HG03095 (cell line): ENCODE measurements around the gene LRP4.
"Not testable (repeated sequence)": the region's sequence is repeated elsewhere in the genome, so short reads cannot be mapped to it uniquely, and the experiment has no call there.

ENCODE experiments used
- ATAC-seq: cut with Tn5 transposase; IDR thresholded peaks from one replicate; pipeline ENCODE4 v1.9.1; 2021; ENCODE audit warnings: moderate library complexity; ENCODE audit not compliant: unreplicated experiment

The LRP4 gene

DNA sequence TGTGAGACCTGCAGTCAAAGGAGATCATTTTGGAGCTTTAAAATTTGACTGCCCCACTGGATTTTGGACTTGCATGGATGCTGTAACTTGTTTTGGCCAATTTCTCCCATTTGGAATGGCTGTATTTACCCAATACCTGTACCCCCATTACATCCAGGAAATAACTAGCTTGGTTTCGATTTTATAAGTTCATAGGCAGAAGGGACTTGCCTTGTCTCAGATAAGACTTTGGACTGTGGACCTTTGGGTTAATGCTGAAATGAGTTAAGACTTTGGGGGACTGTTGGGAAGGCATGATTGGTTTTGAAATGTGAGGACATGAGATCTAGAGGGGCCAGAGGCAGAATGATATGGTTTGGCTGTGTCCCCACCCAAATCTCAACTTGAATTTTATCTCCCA lies 10.4 kb upstream of the LRP4 start:
- ATAC-seq: not testable (repeated sequence)

DNA sequence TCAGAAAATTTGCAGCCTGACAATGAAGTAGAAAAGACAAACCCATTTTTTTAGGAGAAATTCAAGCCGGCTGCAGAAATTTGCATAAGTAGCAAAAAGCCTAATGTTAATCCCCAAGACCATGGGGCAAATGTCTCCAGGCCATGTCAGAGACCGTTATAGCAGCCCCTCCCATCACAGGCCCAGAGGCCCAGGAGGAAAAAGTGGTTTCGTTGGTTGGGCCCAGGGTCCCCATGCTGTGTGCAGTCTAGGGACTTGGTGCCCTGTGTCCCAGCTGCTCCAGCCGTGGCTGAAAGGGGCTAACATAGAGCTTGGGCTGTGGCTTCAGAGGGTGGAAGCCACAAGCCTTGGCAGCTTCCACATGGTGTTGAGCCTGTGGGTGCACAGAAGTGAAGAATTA lies 9.6 kb upstream of the LRP4 start:
- ATAC-seq: not testable (repeated sequence)

DNA sequence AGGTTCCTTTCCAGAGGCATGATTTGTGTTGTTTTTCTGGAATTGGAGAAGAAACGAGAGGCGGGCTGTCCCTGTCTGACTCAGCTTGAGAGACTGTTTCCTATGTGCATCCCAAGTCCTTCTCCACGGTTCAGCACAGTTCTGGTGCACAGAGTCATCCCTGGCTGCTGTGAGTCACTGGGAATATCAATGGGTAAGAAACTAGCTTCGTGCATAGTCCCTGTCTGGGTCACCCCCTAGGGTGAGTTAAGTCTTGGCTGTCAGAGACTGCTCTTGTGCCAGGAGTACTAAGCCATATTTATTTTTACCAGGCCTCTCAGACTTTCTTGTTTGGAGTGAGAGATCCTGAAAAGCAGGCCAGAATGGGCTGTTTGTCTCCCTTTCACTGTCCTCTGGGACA lies 2.4 kb upstream of the LRP4 start:
- ATAC-seq: no peak

DNA sequence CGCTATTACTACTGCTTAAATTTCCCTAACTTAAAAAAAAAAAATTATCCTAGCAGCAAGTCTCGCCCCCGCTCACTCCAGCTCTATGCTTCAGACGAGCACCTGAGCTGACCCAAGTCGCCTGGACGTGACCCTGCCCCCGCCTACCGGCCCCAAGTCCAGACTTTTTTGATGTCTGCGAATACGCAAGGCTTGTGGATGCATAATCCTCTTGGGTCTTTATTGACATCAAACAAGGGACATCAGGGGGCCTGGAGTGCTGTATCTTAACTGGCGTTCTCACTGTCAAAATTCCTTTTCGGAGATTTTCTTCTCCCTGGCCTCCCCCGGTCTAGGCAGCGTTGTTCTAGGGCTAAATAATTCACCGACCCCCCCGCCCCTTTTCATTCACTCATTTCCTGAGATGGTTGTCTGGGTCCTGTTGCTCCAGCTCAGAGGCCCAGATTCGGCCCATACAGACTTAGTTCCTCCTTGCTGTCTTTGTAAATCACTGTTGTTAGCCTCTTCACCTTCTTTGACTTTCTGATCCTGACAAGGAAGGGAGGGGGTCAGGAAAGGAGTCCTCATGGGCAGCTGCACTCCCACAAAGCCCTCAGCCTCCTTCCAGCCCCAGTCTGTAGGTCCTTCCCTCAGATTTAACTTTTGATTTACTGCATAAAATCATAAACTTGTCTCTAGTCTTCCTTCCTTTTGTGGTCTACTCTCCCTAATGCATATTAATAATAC lies 601 bp upstream of the LRP4 start:
- ATAC-seq: no peak

DNA sequence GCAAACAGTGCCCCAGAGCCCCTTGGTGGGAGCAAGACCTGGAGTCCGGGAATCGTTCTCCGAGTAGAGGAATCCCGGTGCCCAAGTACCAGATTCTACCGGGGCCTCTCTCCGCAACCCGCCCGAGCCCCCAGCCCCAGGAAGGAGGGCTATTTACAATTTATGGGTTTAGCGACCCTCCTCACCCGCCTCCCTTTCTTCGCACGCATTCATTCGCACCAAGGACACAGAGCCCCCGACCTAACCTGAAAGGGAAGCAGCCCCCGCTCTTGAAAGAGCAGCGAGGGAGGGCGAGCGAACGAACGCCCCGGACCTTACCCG lies 628 bp downstream of the LRP4 start:
- no peak for ATAC-seq

DNA sequence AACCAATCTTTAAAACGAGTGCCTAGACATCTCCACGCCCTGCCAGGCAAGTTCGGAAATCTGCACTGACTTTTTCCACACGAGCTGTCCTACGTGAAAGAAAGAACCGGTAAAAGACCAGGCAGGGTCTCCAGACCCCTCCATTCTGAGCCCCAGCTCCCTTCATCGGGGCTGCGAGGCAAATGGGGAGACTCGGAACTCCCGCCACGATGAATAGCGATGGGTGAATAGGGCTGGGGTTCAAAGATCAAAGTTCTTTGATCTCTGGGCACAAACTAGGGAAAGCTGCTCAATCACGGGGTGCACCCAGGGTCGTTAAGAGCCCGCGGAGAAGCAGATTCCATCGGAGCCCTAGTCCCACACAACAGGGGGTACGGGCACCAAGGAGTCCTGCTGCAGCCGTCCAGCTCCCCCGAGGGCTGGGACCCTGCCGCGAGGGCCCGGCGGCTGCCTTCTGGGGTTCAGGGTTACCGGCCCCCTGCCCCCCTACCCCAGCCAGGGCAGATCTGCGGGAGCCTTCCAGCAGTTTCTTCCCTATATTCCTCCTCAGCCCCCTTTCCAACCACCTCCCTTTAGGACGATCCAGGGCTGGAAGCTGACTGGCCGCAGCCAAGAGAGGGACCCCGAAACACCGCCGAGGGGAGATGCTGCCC lies 1.1 kb downstream of the LRP4 start:
- ATAC-seq: no peak

DNA sequence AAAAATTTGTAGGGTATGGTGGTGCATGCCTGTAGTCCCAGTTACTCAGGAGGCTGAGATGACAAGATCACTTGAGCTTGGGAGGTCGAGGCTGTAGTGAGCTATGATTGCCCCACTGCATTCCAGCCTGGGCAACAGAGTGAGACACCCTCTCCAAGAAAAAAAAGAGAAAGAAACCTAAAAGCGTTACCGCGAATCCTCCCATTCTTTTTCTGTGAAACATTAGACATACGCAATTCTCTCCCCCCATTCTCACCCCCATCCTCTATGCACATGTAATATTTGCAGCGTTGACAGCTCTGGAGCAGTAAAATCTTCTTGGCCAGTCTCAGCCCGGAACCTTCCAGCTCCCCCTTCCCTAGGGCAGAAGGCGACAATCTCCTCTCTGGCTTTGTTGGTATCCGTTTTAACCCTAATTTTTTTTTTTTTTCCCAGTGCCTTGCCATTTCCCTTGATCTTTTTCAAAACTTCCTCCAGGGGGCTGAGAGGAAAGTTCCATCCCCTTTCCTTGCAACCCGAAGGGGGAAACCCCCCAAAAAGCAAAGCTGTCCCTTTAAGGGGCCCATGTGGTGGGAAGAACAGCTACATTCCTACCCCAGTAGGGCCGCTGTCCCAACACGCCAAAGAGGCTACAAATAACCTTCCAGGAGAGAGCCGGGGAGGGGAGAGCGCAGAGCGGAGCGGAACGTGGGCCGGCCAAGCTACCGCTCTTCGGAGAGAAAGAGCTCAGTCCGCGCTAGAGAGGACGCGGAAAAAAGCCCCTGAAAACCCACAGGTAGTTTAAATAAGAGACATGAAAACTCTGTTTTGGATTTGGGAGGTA lies 1.9 kb downstream of the LRP4 start:
- no peak for ATAC-seq

DNA sequence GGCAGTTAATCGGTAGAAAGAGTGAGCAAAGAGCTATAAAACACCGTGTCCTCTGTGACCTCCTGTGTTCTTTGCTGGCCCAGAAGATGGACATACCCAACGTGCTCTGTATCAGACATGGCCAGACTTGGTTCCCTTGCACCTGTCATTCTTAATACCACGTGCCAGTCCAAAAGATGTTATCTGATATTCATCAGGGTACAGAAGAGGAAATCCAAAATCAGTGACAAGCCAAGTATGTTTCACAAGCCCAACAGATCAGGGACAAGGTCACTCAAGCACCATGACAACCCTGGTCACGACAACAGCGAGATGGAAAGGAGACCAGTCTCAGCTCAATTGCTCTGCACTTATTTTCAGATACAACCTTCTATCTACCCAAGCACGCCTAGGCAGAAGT lies 3.4 kb downstream of the LRP4 start:
- no peak for ATAC-seq

DNA sequence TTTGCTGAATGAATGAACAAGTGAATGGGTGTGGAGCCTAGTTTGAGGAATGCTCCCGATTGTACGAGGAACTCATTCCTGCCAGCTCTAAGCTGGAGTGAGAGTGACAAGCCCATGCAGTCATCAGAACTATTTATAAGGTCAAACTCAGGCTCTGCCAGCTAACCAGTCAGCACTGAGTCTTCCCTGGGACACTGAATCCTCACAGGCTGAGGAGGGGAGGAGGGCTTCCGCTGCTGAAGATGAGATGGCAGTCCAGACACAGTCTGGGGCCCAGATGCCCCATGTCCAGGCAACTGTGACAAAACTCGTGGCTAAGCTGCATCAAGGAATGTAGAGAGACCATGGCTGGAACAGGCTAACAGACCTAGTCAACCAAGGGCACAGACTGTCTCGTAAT lies 4.0 kb downstream of the LRP4 start:
- no peak for ATAC-seq

DNA sequence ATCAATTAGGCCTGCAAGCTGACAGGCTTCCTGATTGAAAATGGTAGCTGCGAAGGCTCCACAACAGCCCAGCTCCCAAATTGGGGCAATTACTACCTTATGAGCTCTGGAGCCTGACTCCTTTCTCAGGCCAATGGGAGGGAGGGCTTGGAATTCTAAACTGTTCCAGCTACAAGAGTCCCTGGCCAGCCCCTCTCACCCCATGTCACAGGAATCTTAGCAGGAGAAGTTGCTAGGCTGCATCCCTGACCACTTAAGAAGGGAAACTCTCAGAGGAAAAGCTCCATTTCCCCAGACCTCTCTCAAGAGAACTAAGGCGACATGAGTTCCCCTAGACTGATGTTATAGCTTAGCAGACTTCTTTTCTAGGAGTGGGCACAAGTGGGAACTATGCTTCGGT lies 4.9 kb downstream of the LRP4 start:
- ATAC-seq: no peak

DNA sequence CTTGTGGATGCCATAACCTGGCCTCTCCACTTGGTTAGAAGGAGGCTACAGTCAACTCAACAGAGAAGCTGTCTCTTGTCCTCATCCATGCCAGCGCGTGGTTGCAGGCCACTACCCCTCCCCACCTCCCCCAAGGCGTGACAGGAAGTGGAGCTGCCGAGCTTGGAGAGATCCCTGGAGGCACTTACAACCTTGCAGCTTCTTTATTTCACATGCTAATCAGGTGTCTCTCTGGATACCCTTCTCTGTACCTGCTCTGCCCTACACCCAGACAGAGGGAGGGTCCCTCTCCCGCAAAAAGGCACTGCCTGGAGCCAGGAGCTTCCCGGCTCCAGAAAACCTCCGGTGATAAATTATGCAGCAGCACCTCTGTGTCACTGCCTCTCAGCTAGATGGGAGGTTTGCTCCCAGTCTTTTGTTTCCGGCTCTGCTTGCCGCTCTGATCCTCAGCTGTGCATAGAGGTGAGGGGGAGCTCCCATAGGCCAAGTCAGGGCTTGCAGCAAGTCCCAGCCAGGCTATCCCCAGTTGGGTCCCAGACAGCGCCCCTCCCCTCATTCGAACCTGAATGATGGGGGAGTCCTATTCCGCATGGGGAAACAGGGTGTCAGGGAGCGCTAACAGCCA lies 5.7 kb downstream of the LRP4 start:
- no peak for ATAC-seq

DNA sequence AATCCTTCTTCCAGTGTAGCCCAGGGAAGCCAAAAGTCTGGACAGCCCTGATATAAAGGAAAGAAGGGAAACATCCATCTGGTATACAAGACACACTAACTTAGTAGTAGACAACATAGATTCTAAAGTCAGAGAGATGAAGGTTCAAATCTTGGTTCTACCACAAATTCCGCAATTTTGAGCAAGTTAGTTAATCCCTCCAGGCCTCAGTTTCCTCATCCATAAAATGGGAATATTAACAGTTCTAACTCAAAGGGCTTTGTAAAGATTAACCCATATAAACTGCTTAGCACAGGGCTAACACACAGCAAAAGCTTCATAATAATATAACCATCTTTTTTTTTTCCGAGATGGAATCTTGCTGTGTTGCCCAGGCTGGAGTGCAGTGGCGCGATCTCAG lies 10.7 kb downstream of the LRP4 start:
- no peak for ATAC-seq

DNA sequence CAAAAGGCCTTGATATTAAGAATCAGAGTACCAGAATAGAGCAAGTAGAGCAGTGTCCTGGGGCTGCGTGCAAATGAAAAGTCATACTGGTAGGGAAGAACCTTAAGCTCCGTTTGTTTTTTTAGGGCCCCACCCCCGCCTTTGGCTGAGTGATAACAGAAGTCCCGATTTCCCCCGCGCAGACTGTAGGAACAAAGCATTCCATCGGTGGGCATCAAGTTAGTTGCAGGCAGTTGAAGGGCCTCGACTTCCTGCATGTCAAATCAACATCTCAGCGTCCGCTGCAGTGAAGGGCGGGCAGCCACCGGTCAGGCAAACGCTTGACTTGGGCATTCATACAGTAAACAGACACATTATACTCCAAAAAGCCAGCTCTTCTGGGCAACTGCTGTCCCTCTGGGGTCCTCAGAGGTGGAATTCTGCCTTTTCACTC lies 11.7 kb downstream of the LRP4 start:
- no peak for ATAC-seq

DNA sequence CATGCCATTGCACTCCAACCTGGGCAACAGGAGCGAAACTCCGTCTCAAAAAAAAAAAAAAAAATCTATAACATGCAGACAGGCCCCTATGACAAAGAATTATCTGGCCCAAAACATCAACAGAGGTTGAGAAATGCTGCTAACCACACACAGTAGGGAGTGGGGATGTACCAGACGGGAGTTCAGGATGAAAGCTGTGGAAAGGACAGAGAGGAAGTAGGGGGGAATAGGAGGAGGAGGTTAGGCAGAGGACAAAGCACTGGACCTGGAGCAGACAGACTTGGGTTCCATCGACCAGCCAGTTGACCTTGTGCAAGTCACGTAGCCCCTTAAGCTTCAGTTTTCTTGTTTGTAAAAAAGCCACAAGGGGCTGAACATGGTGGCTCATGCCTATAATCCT lies 12.5 kb downstream of the LRP4 start:
- ATAC-seq: no peak

DNA sequence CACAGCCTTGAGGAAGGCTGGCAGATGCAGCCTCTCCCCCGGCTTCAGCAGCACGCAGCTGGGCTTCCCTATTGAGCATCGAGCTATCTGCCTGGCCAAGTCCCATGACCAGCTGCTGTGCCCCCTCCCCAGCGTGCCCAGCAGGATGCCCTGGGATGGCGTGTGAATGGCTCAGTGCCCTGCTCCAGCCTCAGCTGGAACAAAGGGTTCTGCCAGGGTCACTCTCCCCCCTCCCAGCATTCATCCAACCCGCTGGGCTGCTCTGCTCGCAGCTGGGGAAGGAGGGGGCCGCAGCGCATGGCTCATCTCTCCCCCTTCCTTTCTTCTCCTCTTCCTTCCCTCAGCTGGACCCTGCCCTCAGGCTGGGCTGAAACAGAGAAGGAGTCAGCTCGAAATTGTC lies 14.5 kb downstream of the LRP4 start:
- ATAC-seq: no peak

DNA sequence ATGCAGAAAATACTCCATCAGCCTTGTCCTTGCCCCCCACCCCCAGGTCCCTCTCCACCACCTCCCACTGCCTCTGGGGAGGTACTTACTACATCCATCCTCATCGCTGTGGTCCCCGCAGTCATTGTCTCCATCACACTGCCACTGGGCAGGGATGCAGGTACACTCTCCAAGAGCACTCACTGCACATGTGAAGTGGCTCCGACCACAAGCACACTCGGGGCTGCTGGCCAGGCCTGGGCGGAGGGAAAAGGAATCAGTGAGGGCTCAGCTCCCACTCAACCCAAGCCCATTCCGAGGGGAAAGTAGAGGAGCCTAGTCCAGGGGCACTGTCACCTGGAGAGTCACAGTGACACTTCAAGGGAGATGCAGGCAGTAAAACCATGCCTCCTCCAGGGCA lies 15.7 kb downstream of the LRP4 start:
- ATAC-seq: no peak

DNA sequence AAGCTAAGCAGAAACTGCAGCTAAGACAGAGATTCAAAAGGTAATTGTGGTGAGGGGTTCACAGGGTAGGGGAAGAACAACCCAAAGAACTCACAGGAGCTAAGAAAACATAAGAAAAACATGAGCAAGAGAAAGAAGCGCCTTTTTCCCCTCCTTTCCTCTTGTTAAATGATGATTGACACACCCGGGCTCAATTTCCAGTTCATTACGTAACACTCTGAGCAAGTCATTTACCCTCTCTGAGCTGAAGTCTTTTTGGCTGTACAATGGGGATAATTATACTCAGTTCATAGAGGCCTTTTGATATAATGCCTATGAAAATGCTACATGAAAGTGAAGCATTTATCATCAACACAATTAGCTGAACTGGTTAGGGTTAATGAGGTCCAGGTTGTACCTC lies 17.2 kb downstream of the LRP4 start:
- ATAC-seq: no peak

DNA sequence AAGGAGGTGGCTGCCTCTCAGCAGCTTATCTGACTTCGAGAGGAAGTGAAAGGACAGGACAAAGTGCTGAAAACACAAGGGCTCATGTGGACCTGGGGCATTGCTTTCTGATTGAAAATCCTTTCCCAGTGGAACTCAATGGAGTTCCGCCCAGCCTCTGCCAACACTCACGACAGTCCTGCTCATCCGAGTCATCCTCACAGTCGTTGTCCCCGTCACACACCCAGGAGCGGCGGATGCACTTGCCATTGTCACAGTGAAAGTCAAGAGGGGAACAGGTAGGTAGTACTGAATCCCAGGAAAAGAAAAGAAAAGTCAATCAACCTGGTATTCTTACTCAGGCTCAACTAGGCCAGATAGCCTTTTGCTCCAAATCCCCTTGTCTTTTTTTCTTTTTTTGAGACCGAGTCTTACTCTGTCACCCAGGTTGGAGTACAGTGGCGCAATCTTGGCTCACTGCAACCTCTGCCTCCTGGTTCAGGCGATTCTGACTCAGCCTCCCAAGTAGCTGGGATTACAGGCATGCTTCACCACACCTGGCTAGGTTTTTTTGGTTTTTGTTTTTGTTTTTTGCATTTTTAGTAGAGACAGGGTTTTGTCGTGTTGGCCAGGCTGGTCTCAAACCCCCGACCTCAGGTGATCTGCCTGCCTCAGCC lies 18.1 kb downstream of the LRP4 start:
- no peak for ATAC-seq

DNA sequence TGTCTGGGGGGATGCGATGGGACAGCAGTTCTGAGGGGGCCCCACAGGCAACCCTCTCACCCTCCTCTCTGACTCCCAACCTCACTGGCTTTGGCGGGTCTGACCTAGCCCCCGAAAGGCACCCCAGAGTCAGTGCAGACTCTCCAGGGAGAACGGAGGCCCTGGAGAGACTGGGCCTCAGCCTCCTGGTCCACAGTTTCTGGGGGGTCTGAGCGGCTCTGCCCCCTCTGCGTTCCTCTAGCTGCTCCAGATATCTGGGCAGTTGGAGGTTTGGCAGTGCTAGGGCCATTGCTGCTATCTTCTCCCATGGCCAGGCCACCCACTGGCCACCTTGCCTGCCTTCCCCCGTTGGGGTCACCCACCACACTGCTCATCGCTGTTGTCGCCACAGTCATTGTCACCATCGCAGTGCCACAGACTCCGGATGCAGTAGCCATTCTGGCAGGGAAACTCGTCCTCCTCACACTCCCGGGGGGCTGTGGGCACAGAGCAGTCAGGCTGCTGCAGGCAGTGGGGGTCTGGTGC lies 18.8 kb downstream of the LRP4 start:
- no peak for ATAC-seq

DNA sequence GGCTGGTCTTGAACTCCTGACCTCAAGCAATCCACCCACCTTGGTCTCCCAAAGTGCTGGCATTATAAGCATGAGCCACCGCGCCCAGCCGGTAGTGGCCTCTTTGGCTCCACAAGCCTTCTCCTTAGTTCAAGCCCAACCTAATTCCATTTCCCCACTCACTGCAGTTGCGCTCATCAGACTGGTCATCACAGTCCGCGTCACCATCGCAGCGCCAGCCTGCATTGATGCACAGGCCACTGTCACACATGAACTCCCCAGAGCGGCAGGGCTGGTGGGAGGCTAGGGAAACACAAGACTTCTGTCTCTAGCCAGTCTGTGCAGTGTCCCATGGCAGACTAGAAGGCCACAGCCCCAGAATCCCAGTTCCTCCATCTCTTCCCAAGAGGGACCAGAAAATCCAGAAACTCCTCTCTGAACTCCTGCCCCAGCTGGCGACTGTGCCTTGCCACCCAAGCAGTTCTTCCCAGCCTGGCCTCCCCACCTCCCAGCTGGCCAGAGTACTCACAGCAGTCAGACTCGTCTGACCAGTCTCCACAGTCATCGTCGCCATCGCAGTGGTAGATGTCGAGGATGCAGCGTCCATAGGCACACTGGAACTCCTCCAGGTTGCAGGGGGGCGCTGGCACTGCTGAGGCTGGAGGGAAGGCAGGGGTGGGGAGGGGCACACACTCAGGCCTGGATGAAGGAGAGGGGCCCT lies 19.8 kb downstream of the LRP4 start:
- no peak for ATAC-seq
